K562 (cell line): ENCODE results near the gene HOXB1. TPM values are rescaled to one million over a fixed set of nuclear protein-coding genes. Genes with fewer than 3 reads are reported as not detected.
A peak's percentile ranks its signal among the peaks of the same experiment; 100 is the strongest.

Source experiments
- ATAC-seq: fragments of 200-7000 bp; cut with Tn5 transposase; 3 replicates; pipeline ENCODE4 v1.9.1; 2020; ENCODE audit warnings: moderate library complexity
- BruUV-seq: library from RNA; stranded (reverse); fragments of 400-500 nt; replicated peaks from 2 replicates; lab custom pipeline; 2021; lab: Mats Ljungman, UMichigan
- CTCF ChIA-PET: fragments of 300-600 bp; formaldehyde crosslinking; extraction: SDS; loops from one replicate; lab custom pipeline; 2021; ENCODE audit warnings: low intra/inter-chr PET ratio; lab: Yijun Ruan, JAX
- POLR2A ChIA-PET: fragments of 300-600, 350-650 bp; sonication (Branson Sonifier 250); formaldehyde crosslinking; extraction: SDS; loops from one replicate; lab custom pipeline; 2021; ENCODE audit warnings: antibody characterized with exemption, inconsistent platforms; lab: Yijun Ruan, JAX
- DNase-seq, 4 experiments: peaks; one replicate each; pipeline versions ENCODE4 v3.0.0 to v3.0.0-alpha.2; 2011 to 2018; ENCODE audit warnings: low spot score in 3 of 4, mixed read lengths in 3 of 4; ENCODE audit errors: extremely low read depth in 1 of 4
- FAIRE-seq: peaks from 2 replicates; lab custom pipeline; 2011; peaks lifted over from hg19 to GRCh38; lab: Jason Lieb, UNC
- H2AFZ ChIP-seq: 2 replicates; pipeline ENCODE4 v1.6.0; 2011; ENCODE audit warnings: low read depth, low read length, control low read depth, inconsistent platforms
- H3K27ac ChIP-seq: fragments of 200-600 bp; 3 replicates; pipeline ENCODE4 v1.8.0; 2011; ENCODE audit warnings: low read depth, mild to moderate bottlenecking, control low read depth, inconsistent platforms, low read length, moderate library complexity, mixed read lengths; ENCODE audit errors: extremely low read depth
- H3K27me3 ChIP-seq, 2 experiments: fragments of 300-600 bp in 1 of 2; 2 replicates in 1 of 2; 3 replicates in 1 of 2; pipeline versions ENCODE4 v1.6.0 to v1.8.0; 2011; ENCODE audit warnings: inconsistent platforms in 2 of 2, low read length in 2 of 2, mild to moderate bottlenecking in 1 of 2, mixed read lengths in 1 of 2, moderate library complexity in 1 of 2; ENCODE audit not compliant: control insufficient read depth in 2 of 2, insufficient read depth in 2 of 2
- H3K36me3 ChIP-seq: fragments of 300-600 bp; 3 replicates; pipeline ENCODE4 v1.8.0; 2011; ENCODE audit warnings: mild to moderate bottlenecking, low read length, inconsistent platforms; ENCODE audit not compliant: control insufficient read depth, insufficient read depth
- H3K4me1 ChIP-seq, 2 experiments: fragments of 200-600 bp in 1 of 2; replicated peaks in 1 of 2; 2 replicates in 1 of 2; 3 replicates in 1 of 2; pipeline versions ENCODE4 v1.5.1 to v1.8.0; 2011; ENCODE audit warnings: inconsistent platforms in 2 of 2, low read length in 2 of 2, mild to moderate bottlenecking in 1 of 2, mixed read lengths in 1 of 2, moderate library complexity in 1 of 2; ENCODE audit not compliant: control insufficient read depth in 2 of 2, insufficient read depth in 2 of 2
- H3K4me2 ChIP-seq: 2 replicates; pipeline ENCODE4 v1.6.1; 2011; ENCODE audit warnings: low read length, control low read depth, inconsistent platforms, mixed read lengths; ENCODE audit not compliant: insufficient read depth
- H3K4me3 ChIP-seq: fragments of 200-600 bp; sonication (generic), shearing (Covaris generic); 2 replicates; pipeline ENCODE4 v1.5.1; 2016; ENCODE audit warnings: control low read depth, inconsistent platforms
- H3K79me2 ChIP-seq: fragments of 200-600 bp; 3 replicates; pipeline ENCODE4 v1.8.0; 2011; ENCODE audit warnings: low read length, inconsistent platforms; ENCODE audit not compliant: control insufficient read depth, insufficient read depth
- H3K9ac ChIP-seq, 2 experiments: 2 replicates each; pipeline versions ENCODE4 v1.6.0 to v1.6.1; 2011; ENCODE audit warnings: low read depth in 2 of 2, low read length in 2 of 2, control low read depth in 1 of 2, inconsistent platforms in 1 of 2, mild to moderate bottlenecking in 1 of 2, mixed read lengths in 1 of 2; ENCODE audit not compliant: insufficient read depth in 1 of 2
- H3K9me1 ChIP-seq: one replicate; pipeline ENCODE4 v1.6.0; 2011; ENCODE audit warnings: inconsistent platforms, mild to moderate bottlenecking, low read length, moderate library complexity; ENCODE audit not compliant: control insufficient read depth, insufficient read depth
- H3K9me3 ChIP-seq: replicated peaks from 2 replicates; pipeline ENCODE4 v1.5.1; 2011; ENCODE audit warnings: low read depth, low read length, inconsistent platforms; ENCODE audit not compliant: control insufficient read depth, insufficient read depth
- H4K20me1 ChIP-seq: replicated peaks from 2 replicates; pipeline ENCODE4 v1.6.1; 2011; ENCODE audit warnings: low read length, inconsistent platforms, mixed read lengths; ENCODE audit not compliant: control insufficient read depth, insufficient read depth
- FOXK2 ChIP-seq, 2 experiments: fragments of 450-650 bp; IDR thresholded peaks in 1 of 2; conservative IDR thresholded peaks in 1 of 2; 2 replicates each; pipeline ENCODE4 v1.6.1; 2016; ENCODE audit warnings: low read depth in 2 of 2, mild to moderate bottlenecking in 1 of 2
- OTX1 ChIP-seq: fragments of 450-650 bp; formaldehyde crosslinking; IDR thresholded peaks from 2 replicates; pipeline ENCODE4 v1.4.0; 2022; ENCODE audit warnings: mild to moderate bottlenecking
- PHF20 ChIP-seq: fragments of 450-650 bp; IDR thresholded peaks from 2 replicates; pipeline ENCODE4 v1.6.1; 2018; ENCODE audit not compliant: partially characterized antibody
- POLR2A ChIP-seq: fragments of 450-650 bp; conservative IDR thresholded peaks from 2 replicates; pipeline ENCODE4 v1.6.1; 2016
- SMARCA4 ChIP-seq: fragments of 450-650 bp; IDR thresholded peaks from 2 replicates; pipeline ENCODE4 v1.6.1; 2016
- YBX1 ChIP-seq: fragments of 450-650 bp; IDR thresholded peaks from 2 replicates; pipeline ENCODE4 v1.7.1; 2016; ENCODE audit warnings: mild to moderate bottlenecking
- ZBTB1 ChIP-seq: sonication (generic); formaldehyde crosslinking; IDR thresholded peaks from 2 replicates; pipeline ENCODE4 v1.8.1; 2023; ENCODE audit warnings: missing genetic modification reagents, low read depth, mild to moderate bottlenecking, borderline replicate concordance
- ZFX ChIP-seq: sonication (generic); formaldehyde crosslinking; IDR thresholded peaks from 2 replicates; pipeline ENCODE4 v1.8.0; 2022; ENCODE audit warnings: mild to moderate bottlenecking, missing genetic modification reagents, moderate library complexity
- ZNF165 ChIP-seq: fragments of 250-450 bp; sonication (Bioruptor Pico); IDR thresholded peaks from 2 replicates; pipeline ENCODE4 v1.4.0; 2020; ENCODE audit warnings: borderline replicate concordance
- ZNF644 ChIP-seq: fragments of 200-800 bp; sonication (Bioruptor generic); IDR thresholded peaks from 2 replicates; pipeline ENCODE4 v1.6.1; 2016; ENCODE audit warnings: low read depth, missing genetic modification characterization, missing compliant biosample characterization
- ZNF77 ChIP-seq: fragments of 250-450 bp; sonication (Bioruptor Pico); IDR thresholded peaks from 2 replicates; pipeline ENCODE4 v1.5.0; 2020
- WGBS: fragments of 100-300 bp; shearing (Covaris generic); methylation state at CpG from one replicate; pipeline ENCODE4 v1.1.6; 2016; ENCODE audit warnings: low coverage, mixed read lengths; ENCODE audit not compliant: insufficient coverage; ENCODE audit errors: missing lambda C conversion rate; 5-methylcytosine and 5-hydroxymethylcytosine counted together
- in situ Hi-C: fragments of 300-500 bp; cut with MboI; formaldehyde crosslinking; loops from 4 replicates; pipeline ENCODE4 v1.15.0; 2018; ENCODE audit warnings: inconsistent platforms, mixed read lengths
- intact Hi-C: fragments of 100-400 bp; cut with micrococcal nuclease; formaldehyde crosslinking; loops from 2 replicates; pipeline ENCODE4 v1.14.2; 2022
- polyA plus RNA-seq, 8 experiments: library from polyadenylated mRNA; depleted of rRNA in 4 of 8; stranded (reverse) in 5 of 8; unstranded in 3 of 8; fragments of >200 nt; fragmentation: Nextera tagmentation in 2 of 8; fragmentation: Illumina TruSeq in 1 of 8; extraction: Ambion mirVana in 2 of 8; extraction: Trizol in 1 of 8; gene quantifications; 2 replicates each; pipeline versions ENCODE4 v1.2.1 to v1.2.3, GENCODE V29; 2011 to 2014; ENCODE audit warnings: inconsistent platforms in 1 of 8, missing spikeins in 1 of 8
- total RNA-seq, 7 experiments: library from RNA; depleted of rRNA in 6 of 7; stranded (reverse); fragments of >200 nt in 6 of 7; fragmentation: Illumina TruSeq in 2 of 7; extraction: Trizol in 2 of 7; gene quantifications; 2 replicates each; pipeline versions ENCODE4 v1.2.1 to v1.2.3, GENCODE V29; 2011 to 2021; ENCODE audit warnings: low replicate concordance in 1 of 7
- TF ChIP-seq, protein P1 (sequence below): fragments of 450-650 bp; IDR thresholded peaks from 2 replicates; pipeline ENCODE4 v1.6.1; 2018; ENCODE audit not compliant: partially characterized antibody
- TF ChIP-seq, protein P2 (sequence below): fragments of 250-450 bp; sonication (Bioruptor Pico); IDR thresholded peaks from 2 replicates; pipeline ENCODE4 v1.5.0; 2021
- TF ChIP-seq, protein P3 (sequence below): fragments of 200-800 bp; sonication (Bioruptor generic); IDR thresholded peaks from 2 replicates; pipeline ENCODE4 v1.6.1; 2016; ENCODE audit warnings: missing genetic modification characterization, missing compliant biosample characterization

The HOXB1 gene
- total and polyA plus RNA-seq, 9 of the 15 experiments (the other 6 are each of a cell fraction or from before 2014, with no cell fraction given) = 0.04 TPM; not detected in 8

DNA sequence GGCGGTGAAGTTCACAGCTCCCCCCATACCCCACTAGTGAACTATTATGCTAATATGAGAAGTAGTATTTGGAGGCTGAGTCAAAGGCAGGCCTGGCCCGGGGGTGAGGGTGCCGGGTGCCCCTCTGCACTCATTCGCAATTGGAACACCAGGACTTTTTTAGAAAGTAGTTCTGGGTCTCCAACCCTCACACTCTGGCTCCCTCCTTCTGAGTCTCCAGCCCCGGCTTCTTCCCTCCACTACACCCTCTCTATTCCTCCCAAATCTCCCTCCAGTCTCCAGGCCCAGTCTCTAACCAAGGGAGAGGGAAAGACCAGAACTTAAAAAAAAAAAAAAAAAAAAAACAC lies 25.4 kb upstream of the HOXB1 start:
- peak; percentile 18 for ATAC-seq
- Histone ChIP-seq H3K4me2 (0 out of 2 replicates have a peak overlapping the region, but pooled peaks have one; percentile 79), H3K9me1 (no peaks in the 10 kb centered on the region), H3K4me1 (peaks cover 47 to 54% of the 10 kb centered on the region in 2 experiments), H3K9me3 (no peaks in the 10 kb centered on the region), H3K4me3 (no peak overlapping the region; the same call in 1 of the 2 replicates), H3K79me2 (peaks cover 51% of the 10 kb centered on the region), H3K27ac (peak overlapping the region; percentile 93), H4K20me1 (no peaks in the 10 kb centered on the region), H3K9ac (peak overlapping the region; percentile 18 to 57; a peak in 3 of 4 replicates), H3K36me3 (peaks cover 70% of the 10 kb centered on the region; the same call in 2 of the 3 replicates), H2AFZ (no peak overlapping the region), H3K27me3 (no peaks in the 10 kb centered on the region)
- no peak for FAIRE-seq
- 15% methylated on average over 5 of the region's 5 CpGs for WGBS
- in situ Hi-C loops = no loop called here
- ChIA-PET CTCF (no interaction called here), POLR2A (interaction anchor here (0.7 to 3.4 kb wide), 4 partner anchors 10 to 1266 kb away, joined by 3 to 21 read pairs (median 9); no protein-coding TSS in a partner anchor)
- intact Hi-C loops = no loop called here
- no peak for DNase-seq
- BruUV-seq = no TSS peak
- TF ChIP-seq ZNF77 (CRISPR knock-in tag) (no peak), POLR2A (0 out of 2 replicates have a peak, but pooled peaks have one; percentile 4), ZBTB1 (CRISPR knock-in tag) (no peak), OTX1 (CRISPR knock-in tag) (0 out of 2 replicates have a peak, but pooled peaks have one; percentile 9), ZNF165 (CRISPR knock-in tag) (no peak), ZFX (CRISPR knock-in tag) (peak; percentile 31), FOXK2 (conservative IDR thresholded peaks at IDR 0.05 in 1 of 2, IDR thresholded peaks at IDR 0.05 in 1 of 2; ENCODE audit: low read depth in 2 of 2) (peak in 1 of 2 experiments; percentile 20; a peak in 1 of 4 replicates), PHF20 (no peak), SMARCA4 (peak; percentile 4; the same call in 1 of the 2 replicates), ZNF644 (tag) (no peak), YBX1 (no peak)
- TF ChIP-seq, protein P1, sequence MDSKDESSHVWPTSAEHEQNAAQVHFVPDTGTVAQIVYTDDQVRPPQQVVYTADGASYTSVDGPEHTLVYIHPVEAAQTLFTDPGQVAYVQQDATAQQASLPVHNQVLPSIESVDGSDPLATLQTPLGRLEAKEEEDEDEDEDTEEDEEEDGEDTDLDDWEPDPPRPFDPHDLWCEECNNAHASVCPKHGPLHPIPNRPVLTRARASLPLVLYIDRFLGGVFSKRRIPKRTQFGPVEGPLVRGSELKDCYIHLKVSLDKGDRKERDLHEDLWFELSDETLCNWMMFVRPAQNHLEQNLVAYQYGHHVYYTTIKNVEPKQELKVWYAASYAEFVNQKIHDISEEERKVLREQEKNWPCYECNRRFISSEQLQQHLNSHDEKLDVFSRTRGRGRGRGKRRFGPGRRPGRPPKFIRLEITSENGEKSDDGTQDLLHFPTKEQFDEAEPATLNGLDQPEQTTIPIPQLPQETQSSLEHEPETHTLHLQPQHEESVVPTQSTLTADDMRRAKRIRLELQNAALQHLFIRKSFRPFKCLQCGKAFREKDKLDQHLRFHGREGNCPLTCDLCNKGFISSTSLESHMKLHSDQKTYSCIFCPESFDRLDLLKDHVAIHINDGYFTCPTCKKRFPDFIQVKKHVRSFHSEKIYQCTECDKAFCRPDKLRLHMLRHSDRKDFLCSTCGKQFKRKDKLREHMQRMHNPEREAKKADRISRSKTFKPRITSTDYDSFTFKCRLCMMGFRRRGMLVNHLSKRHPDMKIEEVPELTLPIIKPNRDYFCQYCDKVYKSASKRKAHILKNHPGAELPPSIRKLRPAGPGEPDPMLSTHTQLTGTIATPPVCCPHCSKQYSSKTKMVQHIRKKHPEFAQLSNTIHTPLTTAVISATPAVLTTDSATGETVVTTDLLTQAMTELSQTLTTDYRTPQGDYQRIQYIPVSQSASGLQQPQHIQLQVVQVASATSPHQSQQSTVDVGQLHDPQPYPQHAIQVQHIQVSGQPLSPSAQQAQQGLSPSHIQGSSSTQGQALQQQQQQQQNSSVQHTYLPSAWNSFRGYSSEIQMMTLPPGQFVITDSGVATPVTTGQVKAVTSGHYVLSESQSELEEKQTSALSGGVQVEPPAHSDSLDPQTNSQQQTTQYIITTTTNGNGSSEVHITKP = peak; percentile 30
- TF ChIP-seq, protein P2, sequence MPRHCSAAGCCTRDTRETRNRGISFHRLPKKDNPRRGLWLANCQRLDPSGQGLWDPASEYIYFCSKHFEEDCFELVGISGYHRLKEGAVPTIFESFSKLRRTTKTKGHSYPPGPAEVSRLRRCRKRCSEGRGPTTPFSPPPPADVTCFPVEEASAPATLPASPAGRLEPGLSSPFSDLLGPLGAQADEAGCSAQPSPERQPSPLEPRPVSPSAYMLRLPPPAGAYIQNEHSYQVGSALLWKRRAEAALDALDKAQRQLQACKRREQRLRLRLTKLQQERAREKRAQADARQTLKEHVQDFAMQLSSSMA (CRISPR knock-in tag) = no peak
- TF ChIP-seq, protein P3, sequence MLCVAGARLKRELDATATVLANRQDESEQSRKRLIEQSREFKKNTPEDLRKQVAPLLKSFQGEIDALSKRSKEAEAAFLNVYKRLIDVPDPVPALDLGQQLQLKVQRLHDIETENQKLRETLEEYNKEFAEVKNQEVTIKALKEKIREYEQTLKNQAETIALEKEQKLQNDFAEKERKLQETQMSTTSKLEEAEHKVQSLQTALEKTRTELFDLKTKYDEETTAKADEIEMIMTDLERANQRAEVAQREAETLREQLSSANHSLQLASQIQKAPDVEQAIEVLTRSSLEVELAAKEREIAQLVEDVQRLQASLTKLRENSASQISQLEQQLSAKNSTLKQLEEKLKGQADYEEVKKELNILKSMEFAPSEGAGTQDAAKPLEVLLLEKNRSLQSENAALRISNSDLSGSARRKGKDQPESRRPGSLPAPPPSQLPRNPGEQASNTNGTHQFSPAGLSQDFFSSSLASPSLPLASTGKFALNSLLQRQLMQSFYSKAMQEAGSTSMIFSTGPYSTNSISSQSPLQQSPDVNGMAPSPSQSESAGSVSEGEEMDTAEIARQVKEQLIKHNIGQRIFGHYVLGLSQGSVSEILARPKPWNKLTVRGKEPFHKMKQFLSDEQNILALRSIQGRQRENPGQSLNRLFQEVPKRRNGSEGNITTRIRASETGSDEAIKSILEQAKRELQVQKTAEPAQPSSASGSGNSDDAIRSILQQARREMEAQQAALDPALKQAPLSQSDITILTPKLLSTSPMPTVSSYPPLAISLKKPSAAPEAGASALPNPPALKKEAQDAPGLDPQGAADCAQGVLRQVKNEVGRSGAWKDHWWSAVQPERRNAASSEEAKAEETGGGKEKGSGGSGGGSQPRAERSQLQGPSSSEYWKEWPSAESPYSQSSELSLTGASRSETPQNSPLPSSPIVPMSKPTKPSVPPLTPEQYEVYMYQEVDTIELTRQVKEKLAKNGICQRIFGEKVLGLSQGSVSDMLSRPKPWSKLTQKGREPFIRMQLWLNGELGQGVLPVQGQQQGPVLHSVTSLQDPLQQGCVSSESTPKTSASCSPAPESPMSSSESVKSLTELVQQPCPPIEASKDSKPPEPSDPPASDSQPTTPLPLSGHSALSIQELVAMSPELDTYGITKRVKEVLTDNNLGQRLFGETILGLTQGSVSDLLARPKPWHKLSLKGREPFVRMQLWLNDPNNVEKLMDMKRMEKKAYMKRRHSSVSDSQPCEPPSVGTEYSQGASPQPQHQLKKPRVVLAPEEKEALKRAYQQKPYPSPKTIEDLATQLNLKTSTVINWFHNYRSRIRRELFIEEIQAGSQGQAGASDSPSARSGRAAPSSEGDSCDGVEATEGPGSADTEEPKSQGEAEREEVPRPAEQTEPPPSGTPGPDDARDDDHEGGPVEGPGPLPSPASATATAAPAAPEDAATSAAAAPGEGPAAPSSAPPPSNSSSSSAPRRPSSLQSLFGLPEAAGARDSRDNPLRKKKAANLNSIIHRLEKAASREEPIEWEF (CRISPR knock-in tag) = no peak
